Measurements from ENCODE around the gene TNFAIP6. TPM values are rescaled to one million over a fixed set of nuclear protein-coding genes. Genes with fewer than 3 reads are reported as not detected.
"Not testable (repeated sequence)": the region's sequence is repeated elsewhere in the genome, so short reads cannot be mapped to it uniquely, and the experiment has no call there.

The TNFAIP6 gene, protein sequence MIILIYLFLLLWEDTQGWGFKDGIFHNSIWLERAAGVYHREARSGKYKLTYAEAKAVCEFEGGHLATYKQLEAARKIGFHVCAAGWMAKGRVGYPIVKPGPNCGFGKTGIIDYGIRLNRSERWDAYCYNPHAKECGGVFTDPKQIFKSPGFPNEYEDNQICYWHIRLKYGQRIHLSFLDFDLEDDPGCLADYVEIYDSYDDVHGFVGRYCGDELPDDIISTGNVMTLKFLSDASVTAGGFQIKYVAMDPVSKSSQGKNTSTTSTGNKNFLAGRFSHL
- not detected for total RNA-seq

DNA sequence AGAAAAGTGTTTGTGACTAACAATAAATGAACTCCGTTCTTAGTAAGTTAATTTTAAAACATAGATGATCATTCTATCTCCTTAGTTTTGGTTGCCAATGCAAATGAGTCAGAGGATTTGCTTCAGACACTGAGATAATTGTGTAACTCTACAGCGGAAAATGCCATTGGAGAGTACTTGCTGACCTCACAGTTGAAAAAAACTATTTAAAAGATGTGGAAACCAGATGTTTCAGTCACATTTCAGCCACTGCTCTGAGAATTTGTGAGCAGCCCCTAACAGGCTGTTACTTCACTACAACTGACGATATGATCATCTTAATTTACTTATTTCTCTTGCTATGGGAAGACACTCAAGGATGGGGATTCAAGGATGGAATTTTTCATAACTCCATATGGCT is at the start of gene TNFAIP6:
Gene TNFAIP6, plus strand, starts transcription at position 234 of the 400 bp plus-strand sequence. Its CDS starts 75 bp downstream, at position 309.
- POLR2A ChIA-PET: no interaction called here
- Mint-ChIP-seq H3K27me3 (peaks cover 17% of the 10 kb centered on the region), H3K4me3 (no peak within 1 kb of the TSS), H3K4me1 (no peaks in the 10 kb centered on the region), H3K27ac (no peak within 1 kb of the TSS), H3K36me3 (no peaks in the 10 kb centered on the region), H3K9me3 (no peaks in the 10 kb centered on the region)
- no peak for DNase-seq
- ATAC-seq (ENCODE audit: low read depth): no peak

- H3K27ac Mint-ChIP-seq; H3K9me3 Mint-ChIP-seq; H3K4me3 Mint-ChIP-seq; H3K27me3 Mint-ChIP-seq; H3K4me1 Mint-ChIP-seq; ATAC-seq (ENCODE audit: low read depth); H3K36me3 Mint-ChIP-seq; DNase-seq; POLR2A ChIA-PET: not testable (repeated sequence)
Measured at GRCh38 chr2:151310313-151310712, 47.1 kb upstream of the TNFAIP6 start.

DNA sequence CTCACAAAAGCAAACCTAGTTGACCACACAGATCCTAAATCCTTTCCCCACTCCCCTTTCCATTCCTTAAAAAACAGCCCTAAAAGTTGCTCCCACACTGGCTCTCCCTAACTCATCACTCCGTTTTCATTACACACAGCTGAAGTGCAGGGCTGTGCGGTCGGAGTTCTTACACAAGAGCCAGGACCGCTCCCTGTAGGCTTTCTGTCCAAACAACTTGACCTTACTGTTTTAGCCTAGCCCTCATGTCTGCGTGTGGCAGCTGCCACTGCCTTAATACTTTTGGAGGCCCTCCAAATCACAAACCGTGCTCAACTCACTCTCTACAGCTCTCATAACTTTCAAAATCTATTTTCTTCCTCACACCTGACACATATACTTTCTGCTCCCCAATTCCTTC is 45.0 kb upstream of the TNFAIP6 start:
- H3K36me3 Mint-ChIP-seq; H3K27ac Mint-ChIP-seq; POLR2A ChIA-PET; H3K4me3 Mint-ChIP-seq; H3K4me1 Mint-ChIP-seq; ATAC-seq (ENCODE audit: low read depth); DNase-seq; H3K9me3 Mint-ChIP-seq; H3K27me3 Mint-ChIP-seq: not testable (repeated sequence)

- Mint-ChIP-seq H3K27me3 (no peaks in the 10 kb centered on the region), H3K36me3 (peaks cover 7% of the 10 kb centered on the region), H3K9me3 (peaks cover 2% of the 10 kb centered on the region), H3K4me1 (peaks cover 14% of the 10 kb centered on the region), H3K4me3 (no peak overlapping the region), H3K27ac (no peak overlapping the region)
- ATAC-seq (ENCODE audit: low read depth): no peak
- POLR2A ChIA-PET: no interaction called here
- no peak for DNase-seq
Measured at GRCh38 chr2:151315381-151315903, 42.0 kb upstream of the TNFAIP6 start.

- Mint-ChIP-seq H3K36me3 (peaks cover 2% of the 10 kb centered on the region), H3K4me1 (no peaks in the 10 kb centered on the region), H3K4me3 (no peak overlapping the region), H3K27ac (no peak overlapping the region), H3K9me3 (peaks cover 2% of the 10 kb centered on the region), H3K27me3 (peaks cover 17% of the 10 kb centered on the region)
- ATAC-seq (ENCODE audit: low read depth): no peak
- no peak for DNase-seq
- POLR2A ChIA-PET: no interaction called here
Measured at GRCh38 chr2:151325581-151326095, 31.8 kb upstream of the TNFAIP6 start.

DNA sequence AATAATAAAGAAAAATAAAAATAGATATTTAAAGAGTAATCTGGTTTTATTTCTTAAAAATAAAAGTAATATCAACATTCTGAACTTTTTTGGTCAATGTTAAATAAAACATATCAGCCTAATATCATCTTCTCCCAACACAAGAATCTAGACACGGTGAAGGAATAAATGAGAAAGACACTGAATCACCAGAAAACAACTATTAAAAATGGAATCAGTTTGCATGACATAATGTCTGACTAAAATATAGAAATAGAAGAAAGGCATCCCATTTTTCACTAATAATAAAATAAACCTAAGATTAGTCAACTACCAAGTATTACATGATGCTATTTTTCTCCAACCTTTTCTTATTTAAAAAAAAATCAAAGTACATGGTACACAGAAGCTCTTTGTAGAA is 30.8 kb upstream of the TNFAIP6 start:
- no peaks in the 10 kb centered on the region for H3K4me1 Mint-ChIP-seq
- H3K9me3 Mint-ChIP-seq: no peaks in the 10 kb centered on the region
- DNase-seq: no peak
- H3K36me3 Mint-ChIP-seq: no peaks in the 10 kb centered on the region
- no peak for ATAC-seq (ENCODE audit: low read depth)
- POLR2A ChIA-PET: no interaction called here
- peaks cover 24% of the 10 kb centered on the region for H3K27me3 Mint-ChIP-seq
- H3K27ac Mint-ChIP-seq: no peak overlapping the region
- H3K4me3 Mint-ChIP-seq: no peak overlapping the region

DNA sequence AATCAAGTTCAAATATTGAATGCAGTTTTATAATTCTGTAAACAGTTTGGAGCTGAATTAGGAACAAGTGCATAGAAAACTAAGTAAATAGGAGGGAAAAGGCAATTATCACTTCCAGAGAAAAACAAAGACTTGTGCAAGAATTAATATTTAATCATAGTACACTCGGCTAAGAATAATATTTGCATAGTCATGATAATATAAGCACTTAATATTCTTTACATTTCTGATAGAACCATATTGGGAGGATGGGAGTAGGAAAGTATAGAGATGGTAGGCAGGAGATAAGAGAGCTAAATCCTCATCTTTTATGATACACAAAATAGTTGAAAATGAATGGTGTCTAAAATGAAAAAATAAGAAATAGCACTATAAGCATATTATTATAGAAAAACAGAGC is 27.4 kb upstream of the TNFAIP6 start:
- H3K27ac Mint-ChIP-seq: no peak overlapping the region
- ATAC-seq (ENCODE audit: low read depth): no peak
- no peaks in the 10 kb centered on the region for H3K4me1 Mint-ChIP-seq
- POLR2A ChIA-PET: no interaction called here
- H3K36me3 Mint-ChIP-seq: no peaks in the 10 kb centered on the region
- DNase-seq: no peak
- H3K9me3 Mint-ChIP-seq: no peaks in the 10 kb centered on the region
- H3K4me3 Mint-ChIP-seq: no peak overlapping the region
- H3K27me3 Mint-ChIP-seq: peaks cover 24% of the 10 kb centered on the region

GRCh38 chr2:151333083-151333482 is 24.3 kb upstream of the TNFAIP6 start:
- Mint-ChIP-seq H3K36me3 (no peaks in the 10 kb centered on the region), H3K27ac (no peak overlapping the region), H3K27me3 (peaks cover 34% of the 10 kb centered on the region), H3K4me3 (no peak overlapping the region), H3K9me3 (no peaks in the 10 kb centered on the region), H3K4me1 (peaks cover 4% of the 10 kb centered on the region)
- no peak for DNase-seq
- POLR2A ChIA-PET: no interaction called here
- ATAC-seq (ENCODE audit: low read depth): no peak

DNA sequence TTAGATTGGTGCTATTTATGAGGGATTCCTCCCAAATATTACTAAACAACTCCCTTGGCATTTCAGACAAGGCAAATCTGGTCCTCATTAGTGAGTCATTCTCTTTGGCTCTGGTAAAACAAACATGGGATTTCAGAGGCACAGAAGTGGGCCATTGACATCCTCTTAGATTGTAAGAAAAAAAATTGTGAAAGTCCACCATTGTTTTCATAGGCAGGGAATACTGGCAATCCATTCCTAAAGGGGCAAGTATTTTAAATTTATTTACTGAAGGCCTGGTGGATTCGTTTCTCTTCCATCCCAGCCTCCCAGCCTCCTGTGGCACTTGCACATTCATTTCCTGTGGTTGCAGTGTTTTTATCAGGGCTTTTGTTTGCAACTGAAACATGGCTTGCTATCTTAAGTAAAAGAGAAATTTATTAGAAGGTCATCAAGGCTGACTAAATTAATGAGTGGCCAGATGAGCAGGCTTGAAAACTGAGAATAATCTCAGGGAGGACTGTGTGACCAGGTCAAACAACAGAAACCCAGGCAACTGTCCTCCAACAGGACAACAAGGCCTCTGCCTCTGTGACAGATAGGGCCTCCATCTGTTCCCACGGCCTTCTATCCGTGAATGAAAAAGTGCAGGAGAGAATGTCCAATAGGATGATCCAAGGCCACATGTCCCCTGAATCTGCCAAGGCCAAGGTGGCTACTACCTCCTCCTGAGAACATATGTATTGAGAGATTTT is 23.1 kb upstream of the TNFAIP6 start:
- ATAC-seq (ENCODE audit: low read depth): no peak
- H3K36me3 Mint-ChIP-seq: no peaks in the 10 kb centered on the region
- H3K4me1 Mint-ChIP-seq: peaks cover 4% of the 10 kb centered on the region
- H3K27ac Mint-ChIP-seq: no peak overlapping the region
- no peak for DNase-seq
- H3K27me3 Mint-ChIP-seq: peaks cover 27% of the 10 kb centered on the region
- H3K9me3 Mint-ChIP-seq: no peaks in the 10 kb centered on the region
- H3K4me3 Mint-ChIP-seq: no peak overlapping the region
- POLR2A ChIA-PET: no interaction called here

- no peak for DNase-seq
- peaks cover 4% of the 10 kb centered on the region for H3K4me1 Mint-ChIP-seq
- POLR2A ChIA-PET: no interaction called here
Measured at GRCh38 chr2:151336863-151337371, 20.5 kb upstream of the TNFAIP6 start.

GRCh38 chr2:151337643-151338042 is 19.7 kb upstream of the TNFAIP6 start:
- POLR2A ChIA-PET: no interaction called here
- DNase-seq (no peak), ATAC-seq (ENCODE audit: low read depth) (no peak)
- Mint-ChIP-seq H3K36me3 (no peaks in the 10 kb centered on the region), H3K9me3 (peaks cover 9% of the 10 kb centered on the region), H3K27ac (no peak overlapping the region), H3K4me1 (peaks cover 4% of the 10 kb centered on the region), H3K27me3 (peaks cover 11% of the 10 kb centered on the region), H3K4me3 (no peak overlapping the region)

More at GRCh38 chr2:151336863-151337371, 20.5 kb upstream of the TNFAIP6 start:
- H3K36me3 Mint-ChIP-seq: no peaks in the 10 kb centered on the region
- peaks cover 11% of the 10 kb centered on the region for H3K27me3 Mint-ChIP-seq
- no peak for ATAC-seq (ENCODE audit: low read depth)
- no peak overlapping the region for H3K27ac Mint-ChIP-seq
- peaks cover 9% of the 10 kb centered on the region for H3K9me3 Mint-ChIP-seq
- H3K4me3 Mint-ChIP-seq: no peak overlapping the region

DNA sequence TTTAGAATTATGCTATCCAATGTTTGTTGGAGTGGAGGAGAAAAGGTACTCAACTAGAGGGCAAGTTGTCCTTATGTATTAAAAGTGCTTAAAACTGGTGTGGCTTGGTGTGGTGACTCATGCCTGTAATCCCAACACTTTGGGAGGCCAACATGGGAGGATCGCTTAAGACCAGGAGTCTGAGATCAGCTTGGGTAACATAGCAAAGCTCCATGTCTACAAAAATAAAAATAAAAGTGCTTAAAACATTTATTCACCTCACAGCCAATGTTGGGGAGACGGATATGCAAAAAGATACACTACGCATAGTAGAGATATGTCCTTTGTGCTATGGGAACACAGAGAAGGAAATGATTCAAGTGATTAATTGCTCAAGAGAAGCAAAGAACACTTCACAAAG is 19.3 kb upstream of the TNFAIP6 start:
- peaks cover 11% of the 10 kb centered on the region for H3K27me3 Mint-ChIP-seq
- DNase-seq: no peak
- H3K36me3 Mint-ChIP-seq: no peaks in the 10 kb centered on the region
- H3K9me3 Mint-ChIP-seq: peaks cover 9% of the 10 kb centered on the region
- peaks cover 4% of the 10 kb centered on the region for H3K4me1 Mint-ChIP-seq
- POLR2A ChIA-PET: no interaction called here
- no peak for ATAC-seq (ENCODE audit: low read depth)
- no peak overlapping the region for H3K4me3 Mint-ChIP-seq
- no peak overlapping the region for H3K27ac Mint-ChIP-seq

GRCh38 chr2:151343073-151343472 is 14.3 kb upstream of the TNFAIP6 start:
- H3K36me3 Mint-ChIP-seq: no peaks in the 10 kb centered on the region
- H3K4me3 Mint-ChIP-seq: no peak overlapping the region
- no peak overlapping the region for H3K27ac Mint-ChIP-seq
- no peaks in the 10 kb centered on the region for H3K4me1 Mint-ChIP-seq
- ATAC-seq (ENCODE audit: low read depth) (no peak), DNase-seq (no peak)
- no peaks in the 10 kb centered on the region for H3K27me3 Mint-ChIP-seq
- H3K9me3 Mint-ChIP-seq: peaks cover 11% of the 10 kb centered on the region
- POLR2A ChIA-PET: no interaction called here

GRCh38 chr2:151344191-151344590 is 13.2 kb upstream of the TNFAIP6 start:
- H3K27me3 Mint-ChIP-seq; H3K27ac Mint-ChIP-seq; POLR2A ChIA-PET; ATAC-seq (ENCODE audit: low read depth); DNase-seq; H3K4me1 Mint-ChIP-seq; H3K36me3 Mint-ChIP-seq; H3K4me3 Mint-ChIP-seq: not testable (repeated sequence)
- peaks cover 11% of the 10 kb centered on the region for H3K9me3 Mint-ChIP-seq

Data from activated naive CD8-positive, alpha-beta T cell treated with anti-CD3 and anti-CD28 coated beads, Interleukin-2, amount 10 ng/mL, durations not matched to agents 7 days and 5 days (primary cell).